NCI-H1436 treated with DMSO at 0.1 percent for 48 hours (cell line): Measurements from ENCODE around the gene CTNNAL1.
"Not testable (repeated sequence)": the region's sequence is repeated elsewhere in the genome, so short reads cannot be mapped to it uniquely, and the experiment has no call there.

ENCODE experiments used
- DNase-seq: peaks from one replicate; lab custom pipeline; 2025; lab: John Stamatoyannopoulos, UW

The CTNNAL1 gene

GRCh38 chr9:108980893-108981292 is 32.4 kb downstream of the CTNNAL1 start:
- DNase-seq = no peak

GRCh38 chr9:108978205-108978604 is 35.1 kb downstream of the CTNNAL1 start:
- DNase-seq = no peak

- no peak for DNase-seq
Observed at GRCh38 chr9:108973895-108974294, 39.4 kb downstream of the CTNNAL1 start.

GRCh38 chr9:108972626-108973209 is 40.6 kb downstream of the CTNNAL1 start:
- DNase-seq = no peak

- no peak for DNase-seq
Observed at GRCh38 chr9:108972186-108972585, 41.1 kb downstream of the CTNNAL1 start.

GRCh38 chr9:108971392-108971791 is 41.9 kb downstream of the CTNNAL1 start:
- DNase-seq = not testable (repeated sequence)

GRCh38 chr9:108967916-108968315 is 45.4 kb downstream of the CTNNAL1 start:
- no peak for DNase-seq

GRCh38 chr9:108963459-108964143 is 49.7 kb downstream of the CTNNAL1 start:
- DNase-seq = no peak

- no peak for DNase-seq
Observed at GRCh38 chr9:108961151-108961550, 52.1 kb downstream of the CTNNAL1 start.

GRCh38 chr9:108960331-108960730 is 53.0 kb downstream of the CTNNAL1 start:
- no peak for DNase-seq

- no peak for DNase-seq
Observed at GRCh38 chr9:108956631-108957026, 56.7 kb downstream of the CTNNAL1 start.

GRCh38 chr9:108956022-108956630 is 57.2 kb downstream of the CTNNAL1 start:
- DNase-seq = no peak

GRCh38 chr9:108953983-108954574 is 59.2 kb downstream of the CTNNAL1 start:
- no peak for DNase-seq

- no peak for DNase-seq
Observed at GRCh38 chr9:108951578-108951977, 61.7 kb downstream of the CTNNAL1 start.

GRCh38 chr9:108950168-108950567 is 63.1 kb downstream of the CTNNAL1 start:
- DNase-seq = no peak

GRCh38 chr9:108939975-108940374 is 73.3 kb downstream of the CTNNAL1 start:
- DNase-seq = no peak

GRCh38 chr9:108937561-108938305 is 75.6 kb downstream of the CTNNAL1 start:
- DNase-seq = no peak

- DNase-seq = peak; percentile 57
Observed at GRCh38 chr9:108934323-108934893, 78.9 kb downstream of the CTNNAL1 start, which contains the start of gene ABITRAM. Gene ABITRAM, plus strand, starts transcription at chr9:108934400. Its CDS starts 87 bp downstream, at chr9:108934487.

GRCh38 chr9:108933718-108934322 is 79.5 kb downstream of the CTNNAL1 start, which contains the start of gene ELP1:
Gene ELP1, minus strand, starts transcription at chr9:108934124. Its CDS starts 2,978 bp downstream, at chr9:108931146.
- peak; percentile 57 for DNase-seq

GRCh38 chr9:108933231-108933717 is 80.0 kb downstream of the CTNNAL1 start:
- DNase-seq = no peak

GRCh38 chr9:108928386-108928785 is 84.9 kb downstream of the CTNNAL1 start:
- no peak for DNase-seq
